NOMO-1 (cell line): Measurements from ENCODE around the gene IKZF1.

Experiments
- DNase-seq, 2 experiments: peaks; one replicate each; lab custom pipeline; 2025; ENCODE audit not compliant: unreplicated experiment in 2 of 2; lab: John Stamatoyannopoulos, UW

IKZF1 gene

DNA sequence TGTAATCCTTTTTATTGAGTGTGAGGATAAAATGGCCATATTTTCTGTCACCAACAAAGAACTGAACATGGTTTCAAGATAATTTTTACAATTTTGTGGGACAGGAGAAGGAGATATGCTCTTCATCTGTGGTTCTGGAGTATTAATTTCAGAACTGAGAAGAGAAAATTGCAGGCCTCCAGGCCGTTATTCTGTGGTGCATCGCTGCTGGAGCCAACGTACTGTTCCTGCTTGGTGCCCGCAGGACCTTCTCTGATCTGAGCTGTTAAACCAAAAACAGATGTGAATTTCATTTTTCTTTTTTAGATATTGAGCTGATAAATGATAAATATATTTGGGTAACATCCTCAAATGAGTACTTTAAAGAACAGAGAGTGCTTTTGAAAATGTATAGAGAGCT is 63.9 kb downstream of the IKZF1 start:
- DNase-seq: no peak

DNA sequence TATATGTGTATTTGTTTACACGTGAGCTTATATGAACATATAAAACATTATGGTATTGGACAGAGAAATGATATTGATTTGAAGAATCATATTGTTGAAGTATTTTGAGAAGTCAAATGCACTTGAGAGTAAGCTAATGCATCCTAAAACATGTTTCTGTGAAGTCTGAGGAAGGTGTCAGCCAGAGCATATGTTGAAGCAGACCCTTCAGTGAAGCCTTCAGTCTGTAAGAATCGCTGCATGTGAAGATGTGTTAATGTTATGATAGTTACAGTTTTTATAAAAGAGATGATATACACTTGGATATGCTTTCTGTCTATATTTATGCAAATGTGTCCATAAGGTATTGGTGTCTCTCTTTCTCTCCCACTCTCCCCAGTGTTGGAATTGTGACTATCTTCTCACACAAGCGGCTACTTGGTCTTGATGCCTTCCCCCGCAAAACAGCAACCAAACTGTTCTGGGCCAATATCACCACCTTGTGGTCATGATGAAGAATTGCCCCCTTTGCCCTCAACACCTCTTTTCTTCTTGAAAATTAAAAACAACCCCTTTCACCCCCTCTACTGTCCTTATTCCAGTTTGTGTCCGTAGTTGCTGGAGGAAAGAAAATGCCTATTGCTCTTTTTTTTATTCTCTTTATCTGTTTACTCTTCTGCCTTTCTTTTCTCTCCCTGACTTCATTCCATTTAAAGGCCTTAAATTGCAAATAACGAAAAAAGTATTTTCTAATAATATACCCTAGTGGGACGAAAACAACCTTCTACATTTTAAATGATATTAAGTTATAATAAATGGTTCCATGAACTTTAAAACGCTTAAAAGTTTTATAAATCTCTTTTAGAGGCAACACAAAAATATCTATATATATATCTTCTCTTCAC is 64.9 kb downstream of the IKZF1 start:
- DNase-seq: peak; percentile 39 to 52

DNA sequence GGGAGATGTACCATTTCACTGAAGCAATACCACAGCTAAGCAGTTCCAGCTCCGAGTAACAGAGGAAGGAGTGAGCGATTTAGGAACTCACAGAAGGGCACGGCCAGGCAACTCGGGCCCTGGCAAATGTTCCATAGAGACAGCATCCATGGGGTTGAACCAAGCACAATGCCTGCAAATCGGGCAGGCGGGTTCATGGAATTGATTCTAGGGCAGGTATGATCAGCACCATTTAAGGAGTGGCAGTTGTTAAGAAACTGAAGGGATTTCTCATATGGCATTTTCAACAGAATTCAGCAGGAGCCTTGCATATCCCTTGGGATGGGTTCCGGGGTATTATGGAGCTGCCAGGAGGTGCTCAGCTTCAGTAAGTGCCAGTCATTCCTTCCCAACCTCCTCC is 66.4 kb downstream of the IKZF1 start:
- no peak for DNase-seq

DNA sequence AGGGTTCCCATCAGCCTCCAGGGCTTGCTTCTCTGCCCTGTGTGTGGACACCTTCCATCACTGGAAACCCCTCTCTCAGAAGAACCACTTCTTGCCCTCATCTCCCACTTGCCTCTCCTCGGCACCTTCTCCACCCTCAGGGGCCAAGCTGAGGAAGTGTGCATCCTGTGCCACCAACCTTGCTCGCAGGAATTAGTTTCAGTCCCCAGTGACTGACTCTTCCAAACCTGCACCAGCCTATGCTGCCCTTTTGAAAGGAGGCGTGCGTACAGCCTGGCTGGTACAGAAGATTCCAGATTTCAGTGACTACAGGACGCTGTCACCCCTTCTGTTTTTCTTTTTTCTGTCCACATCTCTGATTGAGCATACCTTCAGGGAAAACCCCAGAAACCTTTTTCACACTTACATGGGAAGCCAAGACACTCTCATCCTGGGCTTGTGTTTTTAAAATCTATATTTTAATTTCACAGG is 67.1 kb downstream of the IKZF1 start:
- DNase-seq: no peak

DNA sequence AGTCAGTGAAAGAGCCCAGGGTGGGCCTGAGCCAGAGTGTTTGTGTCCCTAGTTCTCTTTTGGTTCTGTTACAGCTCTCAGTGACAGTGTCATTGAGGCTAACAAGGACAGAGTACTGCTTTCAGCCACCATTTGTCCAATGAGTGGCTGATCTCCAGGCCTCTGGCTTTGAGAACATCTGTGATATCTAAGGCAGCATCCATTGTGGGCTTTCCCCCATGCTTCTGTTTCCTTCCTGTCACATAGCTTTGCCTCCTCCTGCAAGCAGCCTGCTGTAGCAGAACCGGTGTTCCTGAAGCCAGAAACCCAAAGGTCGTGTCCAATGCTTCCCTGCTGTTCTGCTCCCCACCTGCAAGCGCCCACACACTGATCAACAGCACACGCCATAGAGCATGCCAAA is 68.4 kb downstream of the IKZF1 start:
- no peak for DNase-seq

DNA sequence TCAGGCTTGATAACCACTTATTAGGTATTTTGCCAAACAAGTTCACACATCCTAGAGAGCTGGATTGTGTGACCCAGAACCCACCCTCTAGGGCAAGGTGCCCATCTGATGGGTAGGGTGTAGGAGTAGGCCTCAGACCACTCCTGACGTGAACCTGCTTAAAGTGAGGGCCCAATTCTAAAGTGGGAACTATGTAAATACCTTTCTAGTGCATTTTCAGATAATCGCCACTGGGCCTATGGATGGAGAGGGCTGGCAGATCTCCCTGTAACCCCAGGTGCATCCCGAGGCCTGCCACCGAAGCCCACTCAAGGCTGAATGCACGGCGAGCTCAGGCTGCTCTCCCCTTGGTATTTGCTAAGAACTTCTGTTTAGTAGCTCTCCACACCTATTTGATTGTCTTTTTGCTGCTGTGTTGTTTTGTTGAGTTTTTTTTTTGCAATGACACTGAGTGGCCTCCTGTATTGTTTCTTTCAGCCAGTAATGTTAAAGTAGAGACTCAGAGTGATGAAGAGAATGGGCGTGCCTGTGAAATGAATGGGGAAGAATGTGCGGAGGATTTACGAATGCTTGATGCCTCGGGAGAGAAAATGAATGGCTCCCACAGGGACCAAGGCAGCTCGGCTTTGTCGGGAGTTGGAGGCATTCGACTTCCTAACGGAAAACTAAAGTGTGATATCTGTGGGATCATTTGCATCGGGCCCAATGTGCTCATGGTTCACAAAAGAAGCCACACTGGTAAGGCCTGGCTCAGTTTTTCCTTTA is 71.7 kb downstream of the IKZF1 start:
- no peak for DNase-seq

DNA sequence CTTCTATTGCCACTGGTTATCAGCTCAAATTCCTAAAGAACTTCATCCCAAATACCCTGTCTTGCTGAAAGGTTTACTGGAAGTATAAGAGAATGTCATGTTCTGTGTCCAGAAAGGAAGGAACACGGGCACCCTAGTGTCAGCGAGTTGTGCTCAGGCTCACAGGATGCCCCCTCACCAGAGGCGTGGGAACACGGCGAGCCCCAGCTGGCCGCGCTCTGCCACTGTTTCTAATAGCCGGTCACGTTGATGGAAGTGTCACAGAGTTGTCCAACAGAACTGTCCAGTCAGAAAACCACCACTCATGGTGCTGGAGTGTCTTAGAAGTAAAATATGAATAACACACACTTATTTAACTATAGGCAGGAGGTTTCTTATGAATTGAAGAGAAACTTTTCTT is 72.8 kb downstream of the IKZF1 start:
- DNase-seq: no peak

DNA sequence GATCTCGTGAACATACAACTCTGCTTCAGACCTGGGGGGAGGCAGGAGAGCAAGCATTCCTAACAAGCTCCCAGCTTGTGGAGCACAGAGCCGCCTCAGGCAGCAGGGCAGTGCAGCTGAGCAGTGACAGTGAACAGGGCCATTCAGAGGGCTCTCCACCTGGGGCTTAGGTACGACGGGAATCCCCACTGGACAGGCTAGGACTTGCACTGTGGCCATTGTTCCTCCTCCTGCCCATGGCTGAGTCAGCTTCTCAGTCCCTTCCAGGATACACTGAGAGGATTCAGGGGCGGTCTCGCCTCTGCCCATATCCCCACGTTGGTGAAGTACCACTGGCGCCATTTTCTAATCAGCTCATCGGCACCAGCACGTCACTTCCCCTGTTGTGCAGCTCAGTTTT is 74.6 kb downstream of the IKZF1 start:
- DNase-seq: no peak

DNA sequence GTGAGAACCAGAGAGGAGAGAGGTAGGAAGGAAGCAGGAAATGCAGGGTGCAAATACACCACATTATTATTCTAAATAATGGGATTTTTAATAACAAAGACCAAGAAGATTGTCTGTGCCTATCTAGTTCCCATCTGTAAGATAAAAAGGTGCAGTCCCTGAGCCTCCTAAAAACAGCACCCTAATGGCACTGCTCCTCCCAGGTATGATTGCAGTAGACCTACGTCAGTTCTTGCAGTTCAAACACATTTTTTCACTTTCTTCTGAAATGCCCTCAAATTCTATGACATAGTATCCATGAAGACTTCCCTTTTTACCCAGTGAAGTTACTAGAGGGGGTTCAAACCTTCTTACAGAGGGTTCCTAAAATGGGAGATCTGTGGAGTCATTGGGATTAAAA is 75.0 kb downstream of the IKZF1 start:
- DNase-seq: no peak

DNA sequence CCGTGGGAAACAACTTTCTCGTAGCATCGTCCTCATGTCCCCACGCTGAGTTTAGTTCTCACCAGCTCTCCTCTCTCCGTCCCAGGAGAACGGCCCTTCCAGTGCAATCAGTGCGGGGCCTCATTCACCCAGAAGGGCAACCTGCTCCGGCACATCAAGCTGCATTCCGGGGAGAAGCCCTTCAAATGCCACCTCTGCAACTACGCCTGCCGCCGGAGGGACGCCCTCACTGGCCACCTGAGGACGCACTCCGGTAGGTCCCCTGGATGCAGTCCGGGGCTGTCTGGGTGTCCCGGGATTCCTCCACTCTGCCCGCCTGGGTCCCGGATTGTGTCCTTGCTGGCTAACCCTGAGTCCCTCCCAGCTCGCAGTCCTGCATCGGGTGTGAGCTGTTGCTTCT is 77.9 kb downstream of the IKZF1 start:
- DNase-seq: no peak

DNA sequence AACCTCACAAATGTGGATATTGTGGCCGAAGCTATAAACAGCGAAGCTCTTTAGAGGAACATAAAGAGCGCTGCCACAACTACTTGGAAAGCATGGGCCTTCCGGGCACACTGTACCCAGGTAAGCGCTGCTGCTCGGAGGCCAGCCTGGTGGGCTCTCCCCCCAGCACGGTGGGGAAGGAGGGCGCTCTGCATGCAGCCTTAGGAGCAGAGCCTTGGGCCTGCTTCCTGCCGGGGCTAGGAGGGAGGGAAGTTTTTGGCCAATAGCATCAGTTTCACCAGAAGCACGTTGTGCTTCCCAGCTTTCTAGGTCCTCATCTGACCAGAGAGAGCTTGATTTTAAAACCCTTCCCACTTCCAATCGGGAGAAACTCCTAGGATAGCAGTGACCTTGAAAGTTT is 82.8 kb downstream of the IKZF1 start:
- DNase-seq: no peak

DNA sequence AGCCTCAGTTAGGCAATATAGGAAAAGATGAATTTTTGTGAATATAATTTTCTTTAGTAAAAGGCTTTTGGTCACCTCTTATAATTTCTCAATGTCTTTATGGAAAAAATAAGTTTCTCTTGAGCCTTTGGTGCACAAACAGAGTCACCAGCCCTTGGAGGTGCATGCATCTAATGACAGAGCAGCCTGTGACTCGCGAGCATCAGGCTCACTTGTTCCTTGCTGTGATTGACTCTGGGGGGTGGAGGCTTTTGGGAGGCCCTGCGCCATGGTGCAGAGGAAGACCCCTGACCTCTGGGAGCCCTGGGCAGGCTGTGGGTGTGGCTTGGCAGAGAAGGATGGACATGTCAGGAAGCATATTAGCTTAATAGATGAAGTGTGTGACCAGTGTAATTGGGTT is 85.4 kb downstream of the IKZF1 start:
- DNase-seq: no peak

DNA sequence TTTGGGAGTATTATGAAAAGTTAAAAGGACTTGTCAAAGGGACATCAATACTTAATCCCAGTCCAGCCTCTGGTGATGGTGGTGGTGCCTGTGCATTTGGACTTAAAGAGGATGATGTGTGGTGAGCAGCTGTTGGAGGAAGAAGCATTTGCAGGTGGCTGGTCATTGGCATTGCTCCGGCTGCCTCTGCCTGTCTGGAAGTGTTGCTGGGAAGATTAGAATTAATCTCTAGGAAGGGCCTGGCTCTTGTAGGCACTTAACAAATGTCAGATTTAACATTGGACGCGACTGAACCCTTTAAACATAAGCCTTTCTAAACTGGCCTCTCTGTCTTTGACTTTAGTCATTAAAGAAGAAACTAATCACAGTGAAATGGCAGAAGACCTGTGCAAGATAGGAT is 86.9 kb downstream of the IKZF1 start:
- DNase-seq: no peak

DNA sequence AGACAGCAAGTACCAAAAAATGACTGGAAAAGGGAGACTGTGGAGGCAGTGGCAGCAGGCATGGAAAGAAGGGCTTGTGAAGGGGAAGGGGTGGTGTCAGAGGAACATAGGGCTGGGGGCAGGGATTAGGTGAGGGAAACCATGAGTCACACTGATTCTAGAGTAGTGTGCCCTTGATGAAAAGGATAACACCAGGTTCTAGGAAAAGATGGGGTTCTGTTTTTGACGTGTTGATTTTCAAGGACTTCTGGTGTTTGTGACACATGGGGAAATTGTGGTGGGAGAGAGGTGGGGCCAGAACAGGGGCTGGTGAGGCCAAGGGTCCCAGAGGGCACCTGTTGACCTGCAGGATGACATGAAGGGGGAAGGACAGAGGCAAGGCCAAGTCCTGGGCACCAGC is 88.6 kb downstream of the IKZF1 start:
- no peak for DNase-seq

DNA sequence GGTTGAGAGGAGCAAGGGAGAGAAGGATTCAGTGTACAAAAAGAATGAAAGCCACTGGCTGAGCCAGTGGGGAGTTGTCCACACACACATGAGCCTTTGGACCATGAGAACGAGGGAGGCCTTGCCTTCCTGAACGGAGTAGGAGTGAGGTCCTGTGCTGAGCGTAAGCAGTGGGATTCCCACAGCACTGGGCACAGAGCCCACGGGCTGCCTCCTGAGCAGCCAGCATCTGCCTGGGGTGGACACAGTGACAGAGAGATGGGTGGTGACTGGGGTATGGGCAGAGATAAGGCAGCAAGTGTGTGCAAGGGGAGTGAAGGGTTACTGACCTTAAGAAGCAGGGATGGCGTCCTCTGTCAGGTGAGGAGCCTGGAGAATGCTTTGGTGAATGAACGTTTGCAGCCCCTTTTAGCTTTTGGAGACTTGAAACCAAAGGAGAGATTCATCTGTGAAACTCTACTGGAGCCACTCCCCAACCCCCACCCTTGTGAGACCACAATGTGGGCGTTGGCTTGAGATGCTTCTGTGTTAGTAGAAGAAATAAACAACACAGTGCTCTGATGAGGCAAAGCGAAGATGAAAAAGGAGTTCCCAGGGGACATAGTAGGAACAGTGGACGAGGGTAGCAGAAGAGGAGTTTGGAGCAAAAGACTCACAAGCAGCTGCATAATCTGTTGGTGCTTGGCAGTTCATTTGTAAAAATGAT is 89.2 kb downstream of the IKZF1 start:
- no peak for DNase-seq

DNA sequence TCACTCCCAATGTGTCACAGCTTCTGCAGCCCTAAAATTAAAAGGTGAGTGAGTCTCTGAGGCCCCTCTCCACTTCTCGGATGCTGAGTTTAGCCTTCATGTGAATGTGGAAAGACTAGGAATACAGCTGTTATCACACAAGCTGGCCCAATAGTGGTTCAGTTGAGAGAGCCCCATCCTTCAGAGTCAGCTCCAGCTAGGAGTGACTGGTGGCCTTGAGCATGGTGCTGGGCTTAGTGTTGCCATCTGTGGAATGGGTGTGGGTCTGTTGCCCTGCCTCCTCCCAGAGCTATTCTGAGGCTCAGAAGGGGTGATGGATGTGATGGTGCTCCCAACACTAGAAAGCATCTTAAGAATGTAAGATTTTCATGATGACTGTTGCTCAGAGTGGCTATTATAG is 89.8 kb downstream of the IKZF1 start:
- DNase-seq: no peak

DNA sequence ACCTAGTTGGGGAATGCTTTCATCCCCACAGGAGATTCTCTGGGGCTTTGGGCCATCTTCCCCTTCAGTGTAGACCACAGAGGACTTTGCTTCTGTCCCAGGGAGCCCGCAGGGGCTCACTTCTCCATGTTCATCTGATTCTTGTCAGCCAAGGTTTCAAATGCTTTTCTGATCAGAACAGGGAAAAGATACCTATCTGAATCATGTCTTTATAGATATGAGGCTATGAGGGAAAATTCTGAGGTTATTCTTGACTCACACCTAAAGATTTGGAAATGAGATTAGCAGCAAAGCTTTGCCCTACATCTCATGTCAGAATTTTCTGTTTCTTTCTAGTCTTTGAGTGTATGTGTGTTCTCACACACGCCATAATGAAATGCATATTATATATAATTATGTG is 92.3 kb downstream of the IKZF1 start:
- no peak for DNase-seq

DNA sequence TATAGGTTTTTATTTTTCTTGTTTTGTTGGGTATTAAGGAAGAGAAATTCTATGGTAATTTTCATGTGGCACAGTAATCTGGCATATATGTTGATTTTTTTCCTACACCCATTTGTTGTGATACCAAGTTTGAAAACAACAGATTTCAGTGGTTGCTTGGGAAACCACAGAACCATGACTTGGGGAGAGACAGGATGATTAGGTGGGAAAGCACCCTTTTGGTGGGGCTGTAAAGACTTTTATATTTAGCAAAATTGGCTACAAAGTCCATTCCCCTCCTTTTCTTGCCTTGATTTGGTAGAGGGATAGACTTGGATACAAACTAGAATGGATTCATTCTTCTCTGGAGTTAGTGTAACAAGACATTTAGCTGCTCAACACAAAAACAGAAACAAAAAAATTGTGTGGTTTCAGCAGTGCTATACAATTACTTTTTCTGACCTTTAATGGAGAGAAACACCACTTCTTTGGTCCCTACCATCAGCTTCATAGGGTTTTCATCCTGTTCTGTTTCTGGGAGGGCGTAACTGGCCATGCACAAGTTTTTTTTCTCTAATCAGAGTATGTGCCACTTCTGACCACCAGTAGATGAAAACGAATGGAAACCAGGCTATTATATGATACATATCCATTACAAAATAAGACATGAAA is 92.9 kb downstream of the IKZF1 start:
- no peak for DNase-seq

DNA sequence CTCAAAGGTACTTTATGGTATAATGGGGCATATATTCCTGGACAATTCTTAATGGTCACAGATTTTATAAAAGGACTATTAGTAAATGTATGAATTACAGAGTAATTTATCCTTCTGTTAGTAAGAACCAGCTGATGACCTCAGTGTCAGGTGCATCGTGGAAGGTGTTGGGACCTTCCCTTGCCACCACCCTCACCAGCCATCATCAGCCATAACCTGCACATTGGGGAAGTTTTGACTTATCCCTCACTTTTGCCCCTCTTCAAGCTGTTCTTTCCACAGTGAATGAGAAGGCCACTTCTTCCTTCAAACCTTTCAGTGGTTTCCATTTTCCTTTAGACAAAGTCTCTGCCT is 93.4 kb downstream of the IKZF1 start:
- no peak for DNase-seq

DNA sequence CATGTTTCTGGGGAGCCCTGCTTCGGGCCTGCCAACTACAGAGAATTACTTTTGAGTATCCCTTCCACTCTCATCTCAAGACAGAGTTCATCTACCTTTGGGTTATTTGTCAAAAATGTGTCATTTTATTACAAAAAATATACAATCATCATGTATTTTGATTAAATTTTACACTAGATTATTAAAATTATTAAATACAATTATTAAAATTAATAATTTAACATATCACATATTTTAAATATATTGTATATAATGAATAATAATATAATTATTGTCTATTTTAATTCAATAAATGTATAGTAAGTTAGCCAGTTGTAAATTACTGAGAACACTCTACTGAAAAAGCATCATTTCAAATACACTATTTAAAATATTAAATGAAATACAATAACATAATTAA is 94.7 kb downstream of the IKZF1 start:
- no peak for DNase-seq

DNA sequence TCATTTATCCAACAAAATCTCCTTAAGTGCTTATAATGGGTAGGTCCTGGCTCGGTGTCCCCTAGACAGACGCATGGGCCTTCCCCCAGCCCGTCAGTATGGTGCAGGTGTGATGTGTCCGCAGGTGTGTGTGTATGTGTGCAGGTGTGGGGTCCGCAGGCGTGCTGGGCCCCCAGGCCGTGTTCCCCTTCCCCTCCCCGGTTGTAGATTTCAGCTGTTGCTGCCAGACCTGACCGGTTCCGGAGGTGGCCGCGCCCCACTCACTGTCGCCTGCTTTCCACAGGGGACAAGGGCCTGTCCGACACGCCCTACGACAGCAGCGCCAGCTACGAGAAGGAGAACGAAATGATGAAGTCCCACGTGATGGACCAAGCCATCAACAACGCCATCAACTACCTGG is 95.1 kb downstream of the IKZF1 start:
- no peak for DNase-seq
